ENCODE data around the gene STAT1. TPM values are rescaled to one million over a fixed set of nuclear protein-coding genes. Genes with fewer than 3 reads are reported as not detected.

The STAT1 gene
- total RNA-seq, 1 donor from 2014 or later, result 66.3 TPM

DNA sequence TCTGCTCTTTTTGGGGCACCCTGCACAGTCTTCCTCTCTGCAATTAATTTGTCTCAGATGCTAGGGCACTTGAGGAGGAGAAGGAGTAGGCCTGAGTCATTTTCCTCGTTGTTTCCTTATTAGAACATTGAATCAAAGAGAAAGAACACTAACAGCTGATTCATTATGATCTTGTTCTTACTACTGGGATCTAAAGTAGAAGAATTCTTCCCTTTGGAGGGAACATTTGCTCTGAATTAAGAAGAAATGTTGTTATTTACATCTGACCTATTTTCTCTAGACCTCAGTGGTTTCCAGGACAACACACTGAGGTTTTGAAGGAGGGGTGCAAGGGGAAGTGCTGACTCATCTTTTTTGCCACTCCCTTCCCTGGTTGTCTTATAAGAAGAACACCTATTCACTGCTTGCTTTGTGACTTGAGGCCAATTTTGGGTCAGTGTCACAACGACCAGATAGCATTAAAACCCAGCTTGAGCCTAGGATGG, 24.3 kb upstream of the STAT1 start:
- TF ChIP-seq, protein P1, sequence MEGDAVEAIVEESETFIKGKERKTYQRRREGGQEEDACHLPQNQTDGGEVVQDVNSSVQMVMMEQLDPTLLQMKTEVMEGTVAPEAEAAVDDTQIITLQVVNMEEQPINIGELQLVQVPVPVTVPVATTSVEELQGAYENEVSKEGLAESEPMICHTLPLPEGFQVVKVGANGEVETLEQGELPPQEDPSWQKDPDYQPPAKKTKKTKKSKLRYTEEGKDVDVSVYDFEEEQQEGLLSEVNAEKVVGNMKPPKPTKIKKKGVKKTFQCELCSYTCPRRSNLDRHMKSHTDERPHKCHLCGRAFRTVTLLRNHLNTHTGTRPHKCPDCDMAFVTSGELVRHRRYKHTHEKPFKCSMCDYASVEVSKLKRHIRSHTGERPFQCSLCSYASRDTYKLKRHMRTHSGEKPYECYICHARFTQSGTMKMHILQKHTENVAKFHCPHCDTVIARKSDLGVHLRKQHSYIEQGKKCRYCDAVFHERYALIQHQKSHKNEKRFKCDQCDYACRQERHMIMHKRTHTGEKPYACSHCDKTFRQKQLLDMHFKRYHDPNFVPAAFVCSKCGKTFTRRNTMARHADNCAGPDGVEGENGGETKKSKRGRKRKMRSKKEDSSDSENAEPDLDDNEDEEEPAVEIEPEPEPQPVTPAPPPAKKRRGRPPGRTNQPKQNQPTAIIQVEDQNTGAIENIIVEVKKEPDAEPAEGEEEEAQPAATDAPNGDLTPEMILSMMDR (IDR thresholded peaks at IDR 0.05; ENCODE audit: insufficient read depth, low read length, poor library complexity, severe bottlenecking), result no peak
- H3K36me3 ChIP-seq (ENCODE audit: control insufficient read depth, insufficient read depth, low read length), result no peaks in the 10 kb centered on the region
- H3K4me3 ChIP-seq (ENCODE audit: low read depth, low read length), result no peak overlapping the region
- H3K27me3 ChIP-seq (ENCODE audit: control insufficient read depth, insufficient read depth, low read length), result no peaks in the 10 kb centered on the region
- DNase-seq (ENCODE audit: low read depth), result no peak

DNA sequence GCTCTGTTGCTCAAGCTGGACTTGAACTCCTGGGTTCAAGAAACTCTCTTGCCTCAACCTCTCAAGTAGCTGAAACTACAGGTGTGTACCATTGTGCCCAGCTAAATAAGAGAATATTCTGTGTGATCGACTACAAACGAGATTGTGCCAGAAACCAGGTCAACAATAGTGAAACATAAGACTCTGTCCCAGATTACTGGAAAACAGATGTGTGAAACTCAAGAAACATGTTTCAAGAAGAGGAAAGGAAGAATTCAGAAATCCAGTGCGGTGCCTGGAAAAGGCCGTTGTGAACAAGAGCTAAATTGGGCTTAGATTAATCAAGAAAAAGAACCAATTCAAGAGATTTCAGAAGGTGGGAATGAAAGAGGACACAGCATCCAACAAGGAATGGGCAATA, 23.4 kb upstream of the STAT1 start:
- TF ChIP-seq, protein P1 (IDR thresholded peaks at IDR 0.05; ENCODE audit: insufficient read depth, low read length, poor library complexity, severe bottlenecking), result no peak
- no peak for DNase-seq (ENCODE audit: low read depth)
- Histone ChIP-seq H3K27me3 (ENCODE audit: control insufficient read depth, insufficient read depth, low read length) (no peaks in the 10 kb centered on the region), H3K4me3 (ENCODE audit: low read depth, low read length) (no peak overlapping the region), H3K36me3 (ENCODE audit: control insufficient read depth, insufficient read depth, low read length) (no peaks in the 10 kb centered on the region)

DNA sequence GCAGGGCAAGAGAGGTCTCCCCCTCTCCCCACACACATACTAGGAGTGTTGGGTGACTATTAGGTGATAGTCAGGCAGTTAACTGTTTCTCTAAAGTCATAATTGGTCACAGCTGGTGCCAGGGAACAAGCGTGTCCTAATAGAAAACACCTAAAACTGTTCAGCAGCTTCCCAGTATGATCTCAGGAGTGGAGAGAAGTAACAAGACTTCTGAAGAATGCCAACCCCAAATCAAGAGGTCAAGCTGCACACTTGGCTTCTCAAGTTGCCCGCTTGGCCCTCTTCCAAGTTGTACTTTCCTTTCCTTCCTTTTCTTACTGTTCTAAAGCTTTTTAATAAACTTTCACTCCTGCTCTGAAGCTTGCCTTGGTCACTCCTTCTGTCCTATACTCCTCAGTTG, 22.4 kb upstream of the STAT1 start:
- Histone ChIP-seq H3K36me3 (ENCODE audit: control insufficient read depth, insufficient read depth, low read length) (no peaks in the 10 kb centered on the region), H3K27me3 (ENCODE audit: control insufficient read depth, insufficient read depth, low read length) (no peaks in the 10 kb centered on the region), H3K4me3 (ENCODE audit: low read depth, low read length) (no peak overlapping the region)
- TF ChIP-seq, protein P1 (IDR thresholded peaks at IDR 0.05; ENCODE audit: insufficient read depth, low read length, poor library complexity, severe bottlenecking), result no peak
- DNase-seq (ENCODE audit: low read depth), result no peak

DNA sequence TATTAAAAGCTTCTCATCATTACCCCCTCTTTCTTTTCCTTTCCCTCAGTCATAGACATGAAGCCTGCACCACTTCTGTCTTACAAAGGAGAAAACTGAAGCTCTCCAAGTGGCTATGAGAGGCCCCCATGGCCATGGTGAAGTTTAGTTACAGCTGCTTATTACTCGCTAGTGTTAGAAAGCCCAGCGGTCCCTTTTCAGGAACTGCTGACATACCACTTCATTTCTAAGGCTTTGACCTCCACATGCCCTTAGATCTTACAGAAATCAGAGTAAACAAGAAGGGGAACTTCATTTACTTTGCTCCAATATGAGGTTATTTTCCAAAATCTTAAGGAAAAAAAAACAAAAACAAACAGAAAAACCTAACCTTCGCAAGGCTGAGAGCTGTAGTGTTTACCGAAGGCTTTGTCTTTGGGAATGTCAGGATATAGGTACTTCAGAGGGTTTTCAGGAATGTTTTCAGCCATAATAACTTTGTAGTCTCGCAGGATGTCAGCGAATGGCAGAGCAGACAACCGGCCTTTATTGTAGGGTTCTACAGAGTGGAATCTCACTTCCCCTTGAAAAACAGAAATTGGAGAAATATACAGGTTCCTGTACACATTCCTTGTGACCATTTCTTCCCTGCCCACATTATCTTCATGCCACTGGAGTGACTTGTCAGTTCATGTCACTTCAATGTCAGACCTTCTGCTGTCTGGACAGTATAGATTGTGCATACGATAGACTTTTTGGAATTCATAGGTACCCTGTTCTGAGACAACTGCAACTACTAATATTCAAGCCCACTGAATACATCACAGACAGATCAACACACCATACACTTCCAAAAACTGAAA, 18.8 kb upstream of the STAT1 start:
- TF ChIP-seq, protein P1 (IDR thresholded peaks at IDR 0.05; ENCODE audit: insufficient read depth, low read length, poor library complexity, severe bottlenecking), result no peak
- Histone ChIP-seq H3K36me3 (ENCODE audit: control insufficient read depth, insufficient read depth, low read length) (no peaks in the 10 kb centered on the region), H3K4me3 (ENCODE audit: low read depth, low read length) (no peak overlapping the region), H3K27me3 (ENCODE audit: control insufficient read depth, insufficient read depth, low read length) (no peaks in the 10 kb centered on the region)
- DNase-seq (ENCODE audit: low read depth), result no peak

DNA sequence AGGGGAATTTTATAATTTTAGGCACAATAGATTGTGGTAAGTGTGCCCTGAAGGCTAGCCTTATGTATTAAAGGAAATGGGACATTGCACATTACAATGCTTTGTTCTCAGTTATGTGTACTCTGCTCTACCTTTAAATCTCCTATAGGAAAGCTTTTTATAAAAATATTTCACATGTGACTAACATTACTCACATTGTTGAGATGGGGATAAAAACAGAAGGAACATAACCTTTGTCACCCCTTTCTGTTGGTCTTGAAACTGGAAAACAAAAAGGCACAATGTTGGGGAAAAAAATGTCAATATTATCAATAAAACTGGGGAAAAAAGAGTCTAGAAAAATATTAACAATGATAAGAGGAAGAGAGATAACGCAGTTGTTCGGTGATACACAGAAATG, 17.3 kb upstream of the STAT1 start:
- no peaks in the 10 kb centered on the region for H3K36me3 ChIP-seq (ENCODE audit: control insufficient read depth, insufficient read depth, low read length)
- TF ChIP-seq, protein P1 (IDR thresholded peaks at IDR 0.05; ENCODE audit: insufficient read depth, low read length, poor library complexity, severe bottlenecking), result no peak
- no peaks in the 10 kb centered on the region for H3K27me3 ChIP-seq (ENCODE audit: control insufficient read depth, insufficient read depth, low read length)
- H3K4me3 ChIP-seq (ENCODE audit: low read depth, low read length), result no peak overlapping the region
- no peak for DNase-seq (ENCODE audit: low read depth)
